GM21515 (cell line): ENCODE measurements around the gene TMIE.
"Not testable (repeated sequence)": the region's sequence is repeated elsewhere in the genome, so short reads cannot be mapped to it uniquely, and the experiment has no call there.

ENCODE experiments used
- ATAC-seq: cut with Tn5 transposase; IDR thresholded peaks from one replicate; pipeline ENCODE4 v1.9.1; 2021; ENCODE audit not compliant: unreplicated experiment

TMIE gene

GRCh38 chr3:46719044-46719565, 17.9 kb downstream of the TMIE start:
- no peak for ATAC-seq

GRCh38 chr3:46719735-46720271, 18.6 kb downstream of the TMIE start:
- ATAC-seq: no peak

GRCh38 chr3:46721009-46721408, 19.8 kb downstream of the TMIE start:
- ATAC-seq: no peak

- ATAC-seq: no peak
These were observed 21.3 kb downstream of the TMIE start for GRCh38 chr3:46722443-46722842.

GRCh38 chr3:46724424-46724823, 23.2 kb downstream of the TMIE start:
- no peak for ATAC-seq

GRCh38 chr3:46725621-46726314, 24.6 kb downstream of the TMIE start:
- ATAC-seq: no peak

GRCh38 chr3:46729038-46729437, 27.8 kb downstream of the TMIE start:
- no peak for ATAC-seq

GRCh38 chr3:46730819-46731218, 29.6 kb downstream of the TMIE start:
- ATAC-seq: no peak

GRCh38 chr3:46731795-46732194, 30.6 kb downstream of the TMIE start:
- no peak for ATAC-seq

GRCh38 chr3:46733026-46733800, 32.0 kb downstream of the TMIE start:
- no peak for ATAC-seq

- ATAC-seq: no peak
These were observed 33.6 kb downstream of the TMIE start for GRCh38 chr3:46734773-46735172.

GRCh38 chr3:46736006-46736872, 35.0 kb downstream of the TMIE start:
- no peak for ATAC-seq

- no peak for ATAC-seq
These were observed 36.1 kb downstream of the TMIE start for GRCh38 chr3:46737329-46737731.

GRCh38 chr3:46739565-46739964, 38.4 kb downstream of the TMIE start:
- ATAC-seq: not testable (repeated sequence)

- ATAC-seq: no peak
These were observed 41.9 kb downstream of the TMIE start for GRCh38 chr3:46742992-46743585.

GRCh38 chr3:46746711-46747110, 45.5 kb downstream of the TMIE start:
- ATAC-seq: no peak

GRCh38 chr3:46748170-46748569, 47.0 kb downstream of the TMIE start:
- ATAC-seq: no peak

- ATAC-seq: no peak
These were observed 47.9 kb downstream of the TMIE start for GRCh38 chr3:46749129-46749528.

- ATAC-seq: no peak
These were observed 49.4 kb downstream of the TMIE start for GRCh38 chr3:46750555-46751038.

GRCh38 chr3:46753127-46753526, 51.9 kb downstream of the TMIE start:
- ATAC-seq: not testable (repeated sequence)
